HepG2 (cell line): ENCODE measurements around the gene EIF4G3. TPM values are rescaled to one million over a fixed set of nuclear protein-coding genes. Genes with fewer than 3 reads are reported as not detected.
A peak's percentile ranks its signal among the peaks of the same experiment; 100 is the strongest.

Experiments
- ATF6 ChIP-seq: sonication (generic); formaldehyde crosslinking; conservative IDR thresholded peaks from 2 replicates; pipeline ENCODE4 v1.4.0; 2020; ENCODE audit warnings: missing genetic modification reagents
- BRD4 ChIP-seq: sonication (generic); formaldehyde crosslinking; IDR thresholded peaks from 2 replicates; pipeline ENCODE4 v1.4.0; 2020; ENCODE audit warnings: missing genetic modification reagents
- CERS6 ChIP-seq: sonication (generic); formaldehyde crosslinking; IDR thresholded peaks from 2 replicates; pipeline ENCODE4 v1.5.0; 2020; ENCODE audit warnings: missing genetic modification reagents
- FOXO1 ChIP-seq: sonication (generic); formaldehyde crosslinking; IDR thresholded peaks from 2 replicates; pipeline ENCODE4 v1.4.0; 2020; ENCODE audit warnings: missing genetic modification reagents
- GMEB2 ChIP-seq: IDR thresholded peaks from 2 replicates; pipeline ENCODE4 v1.6.1; 2016; ENCODE audit warnings: missing biosample characterization, missing genetic modification reagents, low read depth
- HNF4A ChIP-seq: sonication (generic); formaldehyde crosslinking; IDR thresholded peaks from 2 replicates; pipeline ENCODE4 v1.4.0; 2020; ENCODE audit warnings: missing genetic modification reagents
- HNF4G ChIP-seq, 2 experiments: sonication (generic) in 1 of 2; formaldehyde crosslinking in 1 of 2; IDR thresholded peaks; 2 replicates each; pipeline versions ENCODE4 v1.4.0 to v1.6.1; 2011 to 2020; ENCODE audit warnings: borderline replicate concordance in 2 of 2, low read depth in 2 of 2, mild to moderate bottlenecking in 2 of 2, low read length in 1 of 2, missing genetic modification reagents in 1 of 2, moderate library complexity in 1 of 2
- MATR3 ChIP-seq: sonication (generic); formaldehyde crosslinking; IDR thresholded peaks from 2 replicates; pipeline ENCODE4 v1.4.0; 2020; ENCODE audit warnings: missing genetic modification reagents
- NCOA5 ChIP-seq: sonication (generic); formaldehyde crosslinking; IDR thresholded peaks from 2 replicates; pipeline ENCODE4 v1.4.0; 2020; ENCODE audit warnings: missing genetic modification reagents
- PBX3 ChIP-seq: sonication (generic); formaldehyde crosslinking; IDR thresholded peaks from 2 replicates; pipeline ENCODE4 v1.8.1; 2023; ENCODE audit warnings: missing genetic modification reagents, inconsistent platforms, borderline replicate concordance
- POGZ ChIP-seq: sonication (generic); formaldehyde crosslinking; IDR thresholded peaks from 2 replicates; pipeline ENCODE4 v1.4.0; 2020; ENCODE audit warnings: mild to moderate bottlenecking, missing genetic modification reagents
- TRAFD1 ChIP-seq: sonication (generic); formaldehyde crosslinking; IDR thresholded peaks from 2 replicates; pipeline ENCODE4 v1.5.1; 2020; ENCODE audit warnings: missing genetic modification reagents, mild to moderate bottlenecking, borderline replicate concordance
- ZBTB25 ChIP-seq: IDR thresholded peaks from 2 replicates; pipeline ENCODE4 v1.6.1; 2018; ENCODE audit warnings: missing genetic modification reagents
- ZFP36 ChIP-seq: fragments of 150-350 bp; IDR thresholded peaks from 2 replicates; pipeline ENCODE4 v1.6.1; 2018; ENCODE audit warnings: borderline replicate concordance, low read length, low read depth; ENCODE audit not compliant: partially characterized antibody
- ZNF557 ChIP-seq: sonication (generic); formaldehyde crosslinking; IDR thresholded peaks from 2 replicates; pipeline ENCODE4 v1.4.0; 2020; ENCODE audit warnings: missing genetic modification reagents
- ZZZ3 ChIP-seq: sonication (generic); formaldehyde crosslinking; IDR thresholded peaks from 2 replicates; pipeline ENCODE4 v1.4.0; 2020; ENCODE audit warnings: missing genetic modification reagents, mild to moderate bottlenecking, borderline replicate concordance
- polyA plus RNA-seq, 8 experiments: library from polyadenylated mRNA; depleted of rRNA in 3 of 8; stranded (reverse) in 7 of 8; unstranded in 1 of 8; fragments of >200 nt; fragmentation: Illumina TruSeq in 4 of 8; extraction: Trizol in 4 of 8; gene quantifications; 2 replicates each; pipeline versions ENCODE4 v1.2.1 to v1.2.3, GENCODE V29; 2011 to 2016; ENCODE audit warnings: low read depth in 4 of 8, missing spikeins in 1 of 8, mixed read lengths in 1 of 8; ENCODE audit not compliant: insufficient read depth in 1 of 8
- total RNA-seq, 5 experiments: library from RNA; depleted of rRNA; stranded (reverse); fragments of >200 nt; fragmentation: Illumina TruSeq; extraction: Trizol; gene quantifications; 2 replicates each; pipeline ENCODE4 v1.2.3, GENCODE V29; 2016; ENCODE audit warnings: low read depth in 1 of 5

EIF4G3 gene
- total and polyA plus RNA-seq, 2 of the 13 experiments (the other 11 are each of a cell fraction or from before 2014, with no cell fraction given): 22.2 to 27.6 TPM

GRCh38 chr1:20787029-20787839, 389.5 kb downstream of the EIF4G3 start, which contains the start of gene HP1BP3 (continued):
- no peak for TF ChIP-seq TRAFD1 (CRISPR knock-in tag)
- no peak for TF ChIP-seq CERS6 (CRISPR knock-in tag)
- TF ChIP-seq ZFP36: no peak
- no peak for TF ChIP-seq HNF4G (IDR thresholded peaks at IDR 0.05; ENCODE audit: borderline replicate concordance, low read depth, low read length)
- no peak for TF ChIP-seq HNF4G (CRISPR knock-in tag; IDR thresholded peaks at IDR 0.05; ENCODE audit: borderline replicate concordance, low read depth)
- TF ChIP-seq HNF4A (CRISPR knock-in tag): 0 out of 2 replicates have a peak, but pooled peaks have one; percentile 7
- TF ChIP-seq ZNF557 (CRISPR knock-in tag): 0 out of 2 replicates have a peak, but pooled peaks have one; percentile 23
- no peak for TF ChIP-seq ZZZ3 (CRISPR knock-in tag)
- TF ChIP-seq GMEB2: no peak
- TF ChIP-seq MATR3 (CRISPR knock-in tag): no peak
- no peak for TF ChIP-seq PBX3
- TF ChIP-seq ATF6: no peak
- no peak for TF ChIP-seq ZBTB25 (CRISPR knock-in tag)
- TF ChIP-seq NCOA5 (CRISPR knock-in tag): no peak
- no peak for TF ChIP-seq POGZ (CRISPR knock-in tag)
- TF ChIP-seq FOXO1 (CRISPR knock-in tag): no peak
- TF ChIP-seq BRD4 (CRISPR knock-in tag): 0 out of 2 replicates have a peak, but pooled peaks have one; percentile 21
